CD14-positive monocyte (primary cell): ENCODE data around the gene CGNL1. TPM values are rescaled to one million over a fixed set of nuclear protein-coding genes. Genes with fewer than 3 reads are reported as not detected.

ENCODE experiments used
- DNase-seq, 3 donors: peaks; one replicate each; pipeline ENCODE4 v3.0.0-alpha.2; 2011 to 2022
- H2AFZ ChIP-seq: 2 replicates; pipeline ENCODE4 v1.6.0; 2012; ENCODE audit warnings: mild to moderate bottlenecking, low read depth, low read length, inconsistent platforms; ENCODE audit not compliant: insufficient read depth, poor library complexity, severe bottlenecking
- H3K27ac ChIP-seq, 2 donors: 1 replicate in 1 of 2; 2 replicates in 1 of 2; pipeline ENCODE4 v1.5.1; 2012 to 2013; ENCODE audit warnings: low read length in 2 of 2, control low read depth in 1 of 2, inconsistent platforms in 1 of 2, low read depth in 1 of 2, mild to moderate bottlenecking in 1 of 2
- H3K27me3 ChIP-seq, 2 donors: one replicate each; pipeline versions ENCODE4 v1.6.0 to v1.6.1; 2011 to 2013; ENCODE audit warnings: low read length in 2 of 2; ENCODE audit not compliant: control insufficient read depth in 2 of 2, insufficient read depth in 2 of 2
- H3K36me3 ChIP-seq, 2 donors: replicated peaks in 1 of 2; 1 replicate in 1 of 2; 2 replicates in 1 of 2; pipeline versions ENCODE4 v1.5.1 to v1.6.1; 2012 to 2013; ENCODE audit warnings: low read length in 2 of 2, control low read depth in 1 of 2, inconsistent platforms in 1 of 2, mild to moderate bottlenecking in 1 of 2; ENCODE audit not compliant: insufficient read depth in 2 of 2, control insufficient read depth in 1 of 2
- H3K4me1 ChIP-seq, 2 donors: 1 replicate in 1 of 2; 2 replicates in 1 of 2; pipeline versions ENCODE4 v1.5.1 to v1.6.1; 2012 to 2013; ENCODE audit warnings: low read length in 2 of 2, control low read depth in 1 of 2, inconsistent platforms in 1 of 2, mild to moderate bottlenecking in 1 of 2, moderate library complexity in 1 of 2; ENCODE audit not compliant: insufficient read depth in 2 of 2, control insufficient read depth in 1 of 2
- H3K4me2 ChIP-seq: replicated peaks from 2 replicates; pipeline ENCODE3; 2012; ENCODE audit warnings: low read length, moderate library complexity, mild to moderate bottlenecking; ENCODE audit not compliant: poor library complexity, severe bottlenecking; ENCODE audit errors: extremely low read depth
- H3K4me3 ChIP-seq, 3 experiments: fragments of 200-600 bp in 1 of 3; sonication (generic) in 1 of 3; replicated peaks in 1 of 3; 1 replicate in 2 of 3; 2 replicates in 1 of 3; pipeline ENCODE4 v1.5.1; 2011 to 2013; ENCODE audit warnings: low read length in 3 of 3, mild to moderate bottlenecking in 3 of 3, control low read depth in 2 of 3, low read depth in 2 of 3, inconsistent platforms in 1 of 3, moderate library complexity in 1 of 3
- H3K79me2 ChIP-seq: 2 replicates; pipeline ENCODE4 v1.6.0; 2012; ENCODE audit warnings: mild to moderate bottlenecking, control low read depth, inconsistent platforms, low read length, moderate library complexity; ENCODE audit not compliant: insufficient read depth
- H3K9ac ChIP-seq: 2 replicates; pipeline ENCODE4 v1.6.0; 2017; ENCODE audit warnings: low read length, mild to moderate bottlenecking; ENCODE audit not compliant: insufficient read depth, poor library complexity, severe bottlenecking
- H3K9me3 ChIP-seq, 2 donors: replicated peaks in 1 of 2; 1 replicate in 1 of 2; 2 replicates in 1 of 2; pipeline versions ENCODE4 v1.5.1 to v1.6.1; 2012 to 2013; ENCODE audit warnings: low read length in 2 of 2, control low read depth in 1 of 2; ENCODE audit not compliant: control insufficient read depth in 1 of 2, insufficient read depth in 1 of 2
- H4K20me1 ChIP-seq: 2 replicates; pipeline ENCODE4 v1.6.0; 2012; ENCODE audit warnings: mild to moderate bottlenecking, low read length, control low read depth, moderate library complexity; ENCODE audit not compliant: insufficient read depth
- H3K27ac Mint-ChIP-seq, 7 donors: one replicate each; pipeline ENCODE4 v1.8.0; 2020; ENCODE audit warnings: mild to moderate bottlenecking in 7 of 7, mixed read lengths in 7 of 7, moderate library complexity in 6 of 7, inconsistent platforms in 2 of 7
- H3K27me3 Mint-ChIP-seq, 3 donors: one replicate each; pipeline ENCODE4 v1.8.0; 2021 to 2022; ENCODE audit warnings: low read depth in 3 of 3, mild to moderate bottlenecking in 3 of 3, mixed read lengths in 3 of 3, moderate library complexity in 3 of 3, inconsistent platforms in 1 of 3
- H3K36me3 Mint-ChIP-seq, 2 donors: one replicate each; pipeline ENCODE4 v1.8.0; 2020; ENCODE audit warnings: mixed read lengths in 2 of 2, inconsistent platforms in 1 of 2, mild to moderate bottlenecking in 1 of 2
- H3K4me1 Mint-ChIP-seq: one replicate; pipeline ENCODE4 v1.8.0; 2020; ENCODE audit warnings: mild to moderate bottlenecking, mixed read lengths
- H3K4me3 Mint-ChIP-seq, 2 donors: one replicate each; pipeline ENCODE4 v1.8.0; 2020; ENCODE audit warnings: mild to moderate bottlenecking in 2 of 2, mixed read lengths in 2 of 2, moderate library complexity in 1 of 2
- H3K9me3 Mint-ChIP-seq, 7 donors: one replicate each; pipeline ENCODE4 v1.8.0; 2020 to 2022; ENCODE audit warnings: mixed read lengths in 7 of 7, mild to moderate bottlenecking in 6 of 7, moderate library complexity in 6 of 7, inconsistent platforms in 2 of 7
- WGBS: methylation state at CpG from one replicate; pipeline ENCODE4 v1.1.5; 2013; ENCODE audit warnings: missing lambda C conversion rate; ENCODE audit not compliant: insufficient coverage; 5-methylcytosine and 5-hydroxymethylcytosine counted together
- intact Hi-C, 2 donors: fragments of 100-400 bp; cut with micrococcal nuclease; formaldehyde crosslinking; loops; one replicate each; pipeline versions ENCODE4 v1.15.0 to v1.15.1; 2023
- polyA plus RNA-seq, 3 donors: library from polyadenylated mRNA; depleted of rRNA in 1 of 3; unstranded in 2 of 3; stranded (reverse) in 1 of 3; fragments of 300-500 nt in 2 of 3; fragments of >200 nt in 1 of 3; fragmentation: Illumina TruSeq in 2 of 3; gene quantifications; 1 replicate in 2 of 3; 2 replicates in 1 of 3; pipeline ENCODE4 v1.2.3, GENCODE V29; 2012 to 2021
- TF ChIP-seq, protein P1 (sequence below): fragments of 200-600 bp; IDR thresholded peaks from one replicate; pipeline ENCODE4 v1.8.0; 2022; ENCODE audit warnings: antibody characterized with exemption, mild to moderate bottlenecking

The CGNL1 gene
- polyA plus RNA-seq, 3 donors: not detected

DNA sequence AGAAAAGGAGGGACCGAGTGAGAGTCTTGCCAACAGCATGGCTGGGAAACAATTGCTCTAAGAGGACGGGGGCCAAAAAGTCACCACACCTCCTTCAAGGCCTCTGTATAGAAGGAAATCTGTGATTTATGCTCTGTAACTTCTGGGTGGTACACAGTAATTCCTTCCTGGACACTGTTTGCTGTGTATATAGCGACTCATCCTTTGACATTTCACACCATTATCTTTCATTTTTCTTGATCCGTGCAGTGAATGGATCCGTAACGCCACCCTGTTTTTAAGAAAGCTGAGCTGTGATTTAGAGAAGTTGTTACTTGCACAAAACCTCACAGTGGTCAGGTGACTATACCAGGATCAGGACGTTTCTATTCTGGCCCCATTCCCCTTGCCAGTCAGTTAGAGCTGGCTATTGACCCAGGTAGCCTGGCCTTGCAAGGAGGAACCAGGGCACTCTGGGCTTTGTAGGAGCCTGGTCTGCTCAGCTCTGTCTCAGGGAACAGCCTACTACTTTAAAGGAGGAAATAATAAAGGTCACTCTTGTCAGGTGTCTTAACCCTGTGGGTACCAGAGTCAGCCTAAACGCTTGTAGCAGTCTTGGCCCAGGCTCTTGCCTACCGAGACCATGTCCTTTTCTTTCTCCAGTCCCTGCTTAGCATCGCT lies 128.9 kb downstream of the CGNL1 start:
- no peaks in the 10 kb centered on the region for H3K27me3 ChIP-seq
- TF ChIP-seq, protein P1, sequence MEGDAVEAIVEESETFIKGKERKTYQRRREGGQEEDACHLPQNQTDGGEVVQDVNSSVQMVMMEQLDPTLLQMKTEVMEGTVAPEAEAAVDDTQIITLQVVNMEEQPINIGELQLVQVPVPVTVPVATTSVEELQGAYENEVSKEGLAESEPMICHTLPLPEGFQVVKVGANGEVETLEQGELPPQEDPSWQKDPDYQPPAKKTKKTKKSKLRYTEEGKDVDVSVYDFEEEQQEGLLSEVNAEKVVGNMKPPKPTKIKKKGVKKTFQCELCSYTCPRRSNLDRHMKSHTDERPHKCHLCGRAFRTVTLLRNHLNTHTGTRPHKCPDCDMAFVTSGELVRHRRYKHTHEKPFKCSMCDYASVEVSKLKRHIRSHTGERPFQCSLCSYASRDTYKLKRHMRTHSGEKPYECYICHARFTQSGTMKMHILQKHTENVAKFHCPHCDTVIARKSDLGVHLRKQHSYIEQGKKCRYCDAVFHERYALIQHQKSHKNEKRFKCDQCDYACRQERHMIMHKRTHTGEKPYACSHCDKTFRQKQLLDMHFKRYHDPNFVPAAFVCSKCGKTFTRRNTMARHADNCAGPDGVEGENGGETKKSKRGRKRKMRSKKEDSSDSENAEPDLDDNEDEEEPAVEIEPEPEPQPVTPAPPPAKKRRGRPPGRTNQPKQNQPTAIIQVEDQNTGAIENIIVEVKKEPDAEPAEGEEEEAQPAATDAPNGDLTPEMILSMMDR: no peak
- H3K27ac ChIP-seq: no peak overlapping the region
- no peak overlapping the region for H2AFZ ChIP-seq
- H4K20me1 ChIP-seq: no peaks in the 10 kb centered on the region
- H3K4me1 Mint-ChIP-seq: no peaks in the 10 kb centered on the region
- peaks cover 0 to 3% (median 1%) of the 10 kb centered on the region in 3 donors for H3K27me3 Mint-ChIP-seq
- no peaks in the 10 kb centered on the region for H3K36me3 Mint-ChIP-seq
- H3K4me1 ChIP-seq: no peaks in the 10 kb centered on the region
- H3K79me2 ChIP-seq: no peaks in the 10 kb centered on the region
- H3K9me3 Mint-ChIP-seq: no peaks in the 10 kb centered on the region
- H3K9ac ChIP-seq: no peak overlapping the region
- intact Hi-C loops: no loop called here
- 77% methylated on average over 5 of the region's 10 CpGs for WGBS
- no peak for DNase-seq
- H3K4me3 ChIP-seq: no peak overlapping the region
- no peaks in the 10 kb centered on the region for H3K36me3 ChIP-seq
- no peaks in the 10 kb centered on the region for H3K9me3 ChIP-seq
- H3K4me3 Mint-ChIP-seq: no peak overlapping the region
- H3K27ac Mint-ChIP-seq: no peak overlapping the region
- no peak overlapping the region for H3K4me2 ChIP-seq

DNA sequence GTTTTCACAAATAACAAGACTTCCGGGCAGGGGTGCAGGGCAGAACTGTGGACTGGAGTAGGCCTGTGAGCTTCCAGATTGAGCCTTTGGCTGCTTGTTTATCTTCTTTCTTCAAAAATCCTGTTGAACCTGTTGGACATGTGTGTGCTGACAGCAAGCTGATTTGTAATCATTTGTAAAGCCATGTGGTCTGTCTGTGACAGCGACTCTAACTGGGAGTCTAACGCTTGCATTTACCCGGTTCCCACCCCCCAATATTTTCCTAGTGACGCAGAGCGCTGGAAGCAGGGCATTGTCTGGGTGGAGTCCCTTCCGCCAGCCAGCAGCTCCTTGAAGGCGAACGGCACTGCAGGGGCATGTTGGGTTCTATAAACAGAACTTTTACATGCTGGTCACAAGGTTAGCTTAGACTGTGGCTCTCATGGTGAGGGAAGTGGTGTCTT lies 129.7 kb downstream of the CGNL1 start:
- DNase-seq: no peak
- H3K36me3 ChIP-seq: no peaks in the 10 kb centered on the region
- H4K20me1 ChIP-seq: no peaks in the 10 kb centered on the region
- no peaks in the 10 kb centered on the region for H3K79me2 ChIP-seq
- Mint-ChIP-seq H3K27me3 (peaks cover 0 to 3% (median under 1%) of the 10 kb centered on the region in 3 donors), H3K36me3 (no peaks in the 10 kb centered on the region), H3K27ac (no peak overlapping the region), H3K9me3 (no peaks in the 10 kb centered on the region), H3K4me3 (no peak overlapping the region), H3K4me1 (no peaks in the 10 kb centered on the region)
- H3K4me3 ChIP-seq: no peak overlapping the region
- no peaks in the 10 kb centered on the region for H3K9me3 ChIP-seq
- no peak overlapping the region for H3K4me2 ChIP-seq
- H3K4me1 ChIP-seq: no peaks in the 10 kb centered on the region
- H2AFZ ChIP-seq: no peak overlapping the region
- H3K27me3 ChIP-seq: no peaks in the 10 kb centered on the region
- H3K9ac ChIP-seq: no peak overlapping the region
- H3K27ac ChIP-seq: no peak overlapping the region
- intact Hi-C loops: no loop called here
- 100% methylated on average over 5 of the region's 9 CpGs for WGBS
- TF ChIP-seq, protein P1: no peak
